Panc1 (cell line): ENCODE data around the gene MTA1. TPM values are rescaled to one million over a fixed set of nuclear protein-coding genes. Genes with fewer than 3 reads are reported as not detected.

ENCODE experiments used
- ATAC-seq: fragments of 200-7000 bp; cut with Tn5 transposase; 2 replicates; pipeline ENCODE4 v1.9.1; 2020; ENCODE audit warnings: mild to moderate bottlenecking, moderate library complexity
- BruUV-seq: library from RNA; stranded (reverse); fragments of 400-500 nt; replicated peaks from 2 replicates; lab custom pipeline; 2021; lab: Mats Ljungman, UMichigan
- CTCF ChIA-PET: fragments of 300-600 bp; sonication (Branson Sonifier 250); formaldehyde crosslinking; loops from one replicate; lab custom pipeline; 2022; ENCODE audit warnings: antibody characterized with exemption; lab: Charles Lee
- POLR2A ChIA-PET: fragments of 300-600 bp; sonication (Branson Sonifier 250); formaldehyde crosslinking; loops from one replicate; lab custom pipeline; 2022; ENCODE audit warnings: antibody characterized with exemption; lab: Charles Lee
- DNase-seq: peaks from one replicate; pipeline ENCODE4 v3.0.0-alpha.2; 2010; ENCODE audit warnings: low read depth, low spot score
- H3K27ac ChIP-seq: 2 replicates; pipeline ENCODE4 v1.5.1; 2011; ENCODE audit warnings: mild to moderate bottlenecking, low read length, inconsistent platforms
- H3K27me3 ChIP-seq: fragments of 200-500 bp; sonication (Bioruptor generic); 2 replicates; pipeline ENCODE4 v1.6.0; 2014; ENCODE audit warnings: low read length, inconsistent platforms; ENCODE audit not compliant: control insufficient read depth, insufficient read depth
- H3K36me3 ChIP-seq: fragments of 200-500 bp; sonication (Bioruptor generic); 2 replicates; pipeline ENCODE4 v1.5.1; 2014; ENCODE audit warnings: inconsistent platforms, mild to moderate bottlenecking, low read length, moderate library complexity; ENCODE audit not compliant: control insufficient read depth, insufficient read depth
- H3K4me1 ChIP-seq: 2 replicates; pipeline ENCODE4 v1.5.1; 2011; ENCODE audit warnings: inconsistent platforms, mild to moderate bottlenecking, low read length, moderate library complexity; ENCODE audit not compliant: control insufficient read depth, insufficient read depth
- H3K4me3 ChIP-seq, 2 experiments: 2 replicates each; pipeline ENCODE4 v1.5.1; 2011 to 2012; ENCODE audit warnings: low read depth in 2 of 2, low read length in 2 of 2, mild to moderate bottlenecking in 2 of 2, inconsistent platforms in 1 of 2, moderate library complexity in 1 of 2
- H3K9me3 ChIP-seq: fragments of 200-500 bp; sonication (Bioruptor generic); 2 replicates; pipeline ENCODE4 v1.5.1; 2014; ENCODE audit warnings: low read depth, mild to moderate bottlenecking, inconsistent platforms, low read length, moderate library complexity; ENCODE audit not compliant: control insufficient read depth, insufficient read depth
- CTCF ChIP-seq: fragments of 450-650 bp; IDR thresholded peaks from 2 replicates; pipeline ENCODE4 v1.5.1; 2017; ENCODE audit warnings: mild to moderate bottlenecking
- POLR2AphosphoS5 ChIP-seq: IDR thresholded peaks from 2 replicates; pipeline ENCODE4 v1.6.1; 2012; ENCODE audit warnings: mild to moderate bottlenecking, low read depth, low read length, moderate library complexity
- REST ChIP-seq, 2 experiments: IDR thresholded peaks; 2 replicates each; pipeline ENCODE4 v1.6.1; 2011 to 2012; ENCODE audit warnings: low read depth in 2 of 2, control low read depth in 1 of 2, low read length in 1 of 2, mild to moderate bottlenecking in 1 of 2, moderate library complexity in 1 of 2; ENCODE audit not compliant: insufficient read depth in 1 of 2
- SIN3A ChIP-seq: IDR thresholded peaks from 2 replicates; pipeline ENCODE4 v1.6.1; 2012; ENCODE audit warnings: low read depth, mild to moderate bottlenecking, low read length, moderate library complexity, borderline replicate concordance; ENCODE audit not compliant: insufficient read depth
- TCF7L2 ChIP-seq: IDR thresholded peaks from 2 replicates; pipeline ENCODE4 v1.6.1; 2011; ENCODE audit warnings: mild to moderate bottlenecking, low read depth, low read length, inconsistent platforms
- in situ Hi-C: cut with HindIII; loops from 2 replicates; pipeline ENCODE4 v1.10.0; 2016; ENCODE audit warnings: low sequenced_read_pairs, low pct_unique_long_range_greater_than_20kb
- intact Hi-C: fragments of 100-400 bp; cut with micrococcal nuclease; formaldehyde crosslinking; loops from one replicate; pipeline ENCODE4 v1.10.0; 2022; ENCODE audit not compliant: unreplicated experiment
- total RNA-seq: library from RNA; stranded (reverse); gene quantifications from one replicate; pipeline ENCODE4 v1.2.1, GENCODE V29; 2021; ENCODE audit not compliant: unreplicated experiment

Gene MTA1
- total RNA-seq, 1 experiment from 2014 or later = 105 TPM

- H3K9me3 ChIP-seq = no peaks in the 10 kb centered on the region
- intact Hi-C loops = no loop called here
- no peak overlapping the region for H3K27ac ChIP-seq
- H3K27me3 ChIP-seq = no peaks in the 10 kb centered on the region
- no peak for ATAC-seq
- no peak overlapping the region for H3K4me3 ChIP-seq
- ChIA-PET CTCF (no interaction called here), POLR2A (interaction anchor here (0.6 kb wide), 1 partner anchor 125 kb away, joined by 3 read pairs; no protein-coding TSS in a partner anchor)
- DNase-seq = no peak
- TF ChIP-seq POLR2AphosphoS5 (no peak), TCF7L2 (no peak), CTCF (no peak), SIN3A (no peak), REST (IDR thresholded peaks at IDR 0.05; ENCODE audit: insufficient read depth in 1 of 2, low read depth in 2 of 2, low read length in 1 of 2) (no peak)
- BruUV-seq = no TSS peak
- peaks cover 4% of the 10 kb centered on the region; the same call in 1 of the 2 replicates for H3K4me1 ChIP-seq
- in situ Hi-C loops = no loop called here
- no peaks in the 10 kb centered on the region for H3K36me3 ChIP-seq
These were observed 77.4 kb downstream of the MTA1 start for GRCh38 chr14:105496831-105497591.

DNA sequence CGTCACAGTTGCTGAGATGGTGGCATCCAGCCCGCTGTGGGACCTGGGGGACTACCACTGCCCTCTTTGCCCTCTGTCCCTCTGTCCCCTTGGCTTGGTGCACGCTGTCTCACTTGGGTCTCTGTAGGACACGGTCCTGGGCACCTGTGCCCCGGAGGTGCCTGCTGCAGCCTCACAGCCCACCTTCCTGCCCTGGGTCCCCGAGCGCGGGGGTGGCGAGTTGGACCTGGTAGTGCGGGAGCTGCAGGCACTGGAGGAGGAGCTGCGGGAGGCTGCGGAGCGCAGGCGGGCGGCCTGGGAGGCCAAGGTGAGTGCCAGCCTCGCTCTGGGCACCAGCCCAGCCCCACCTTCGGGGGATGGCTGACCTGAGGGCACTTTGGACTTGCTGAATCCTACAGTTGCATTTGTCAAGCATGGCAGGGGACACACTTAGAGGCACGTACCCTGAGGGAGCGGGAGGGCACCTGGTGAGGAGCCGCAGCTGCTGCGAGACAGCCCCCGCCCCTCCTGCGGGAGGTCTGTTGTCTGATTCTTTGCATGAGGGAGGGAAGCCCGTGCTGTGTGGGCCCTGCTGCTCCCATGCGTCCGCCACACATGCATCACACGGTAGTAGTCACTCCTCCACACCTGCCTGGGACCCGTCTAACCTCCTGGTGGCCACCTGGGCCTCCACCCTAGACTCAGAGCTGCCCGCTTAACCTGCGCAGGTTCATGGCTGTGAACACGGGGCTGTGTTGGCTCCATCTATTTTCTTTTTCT is 78.2 kb downstream of the MTA1 start:
- ChIA-PET POLR2A (no interaction called here), CTCF (no interaction called here)
- H3K27me3 ChIP-seq = no peaks in the 10 kb centered on the region
- no peaks in the 10 kb centered on the region for H3K9me3 ChIP-seq
- H3K4me1 ChIP-seq = no peaks in the 10 kb centered on the region
- TF ChIP-seq TCF7L2 = no peak
- no peak for TF ChIP-seq REST (IDR thresholded peaks at IDR 0.05; ENCODE audit: insufficient read depth in 1 of 2, low read depth in 2 of 2, low read length in 1 of 2)
- TF ChIP-seq SIN3A = no peak
- no peak for TF ChIP-seq CTCF
- no peak for TF ChIP-seq POLR2AphosphoS5
- DNase-seq = no peak
- no TSS peak for BruUV-seq
- H3K36me3 ChIP-seq = no peaks in the 10 kb centered on the region
- no peak overlapping the region for H3K27ac ChIP-seq
- no peak overlapping the region for H3K4me3 ChIP-seq
- in situ Hi-C loops (no loop called here), intact Hi-C loops (no loop called here)
- ATAC-seq = no peak
